WERI-Rb-1 (cell line): ENCODE results near the gene UCMA.
A peak's percentile ranks its signal among the peaks of the same experiment; 100 is the strongest.

Source experiments
- DNase-seq: peaks from one replicate; pipeline ENCODE4 v3.0.0-alpha.2; 2020
- H3K27ac ChIP-seq: fragments of 250-450 bp; sonication (Bioruptor Pico); 2 replicates; pipeline ENCODE4 v1.5.1; 2020; ENCODE audit warnings: mild to moderate bottlenecking, moderate library complexity
- H3K27me3 ChIP-seq: fragments of 250-450 bp; sonication (Bioruptor Pico); 2 replicates; pipeline ENCODE4 v1.5.1; 2021; ENCODE audit warnings: mild to moderate bottlenecking, low read depth, moderate library complexity; ENCODE audit not compliant: insufficient read depth, severe bottlenecking
- H3K36me3 ChIP-seq: fragments of 250-450 bp; sonication (Bioruptor Pico); 2 replicates; pipeline ENCODE4 v1.5.1; 2020; ENCODE audit warnings: mild to moderate bottlenecking, moderate library complexity
- H3K4me3 ChIP-seq: 2 replicates; pipeline ENCODE4 v1.5.1; 2011; ENCODE audit warnings: low read depth, mild to moderate bottlenecking, control low read depth, low read length
- H3K9me3 ChIP-seq: fragments of 250-450 bp; sonication (Bioruptor Pico); 2 replicates; pipeline ENCODE4 v1.5.1; 2021; ENCODE audit warnings: mild to moderate bottlenecking, moderate library complexity; ENCODE audit not compliant: severe bottlenecking
- TF ChIP-seq, protein P1 (sequence below): IDR thresholded peaks from 2 replicates; pipeline ENCODE4 v1.5.1; 2011; ENCODE audit warnings: low read depth, mild to moderate bottlenecking, control low read depth, inconsistent platforms, low read length

Gene UCMA

DNA sequence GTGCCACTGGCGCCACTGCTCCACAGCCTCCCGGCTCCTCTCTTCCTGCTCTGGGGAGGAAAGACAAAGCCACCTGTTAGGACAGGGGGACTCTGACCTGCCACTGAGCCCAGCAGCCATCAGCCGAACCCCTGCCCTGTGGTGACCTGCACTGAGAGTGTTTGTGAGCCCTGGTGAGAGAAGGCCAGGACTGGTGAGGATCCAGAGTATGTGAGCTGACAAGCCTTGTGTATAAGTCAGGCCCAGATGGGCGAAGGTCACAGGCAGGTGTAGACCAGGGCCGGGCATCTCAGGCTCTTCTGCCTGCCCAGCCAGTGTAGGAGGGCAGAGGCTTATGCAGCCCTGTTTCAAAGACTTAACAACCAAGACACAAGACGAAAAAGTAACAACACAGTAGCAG is 12.0 kb downstream of the UCMA start:
- no peaks in the 10 kb centered on the region for H3K9me3 ChIP-seq
- TF ChIP-seq, protein P1, sequence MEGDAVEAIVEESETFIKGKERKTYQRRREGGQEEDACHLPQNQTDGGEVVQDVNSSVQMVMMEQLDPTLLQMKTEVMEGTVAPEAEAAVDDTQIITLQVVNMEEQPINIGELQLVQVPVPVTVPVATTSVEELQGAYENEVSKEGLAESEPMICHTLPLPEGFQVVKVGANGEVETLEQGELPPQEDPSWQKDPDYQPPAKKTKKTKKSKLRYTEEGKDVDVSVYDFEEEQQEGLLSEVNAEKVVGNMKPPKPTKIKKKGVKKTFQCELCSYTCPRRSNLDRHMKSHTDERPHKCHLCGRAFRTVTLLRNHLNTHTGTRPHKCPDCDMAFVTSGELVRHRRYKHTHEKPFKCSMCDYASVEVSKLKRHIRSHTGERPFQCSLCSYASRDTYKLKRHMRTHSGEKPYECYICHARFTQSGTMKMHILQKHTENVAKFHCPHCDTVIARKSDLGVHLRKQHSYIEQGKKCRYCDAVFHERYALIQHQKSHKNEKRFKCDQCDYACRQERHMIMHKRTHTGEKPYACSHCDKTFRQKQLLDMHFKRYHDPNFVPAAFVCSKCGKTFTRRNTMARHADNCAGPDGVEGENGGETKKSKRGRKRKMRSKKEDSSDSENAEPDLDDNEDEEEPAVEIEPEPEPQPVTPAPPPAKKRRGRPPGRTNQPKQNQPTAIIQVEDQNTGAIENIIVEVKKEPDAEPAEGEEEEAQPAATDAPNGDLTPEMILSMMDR = no peak
- H3K27ac ChIP-seq = no peak overlapping the region
- H3K27me3 ChIP-seq = no peaks in the 10 kb centered on the region
- no peaks in the 10 kb centered on the region for H3K36me3 ChIP-seq
- no peak overlapping the region for H3K4me3 ChIP-seq
- DNase-seq = no peak

DNA sequence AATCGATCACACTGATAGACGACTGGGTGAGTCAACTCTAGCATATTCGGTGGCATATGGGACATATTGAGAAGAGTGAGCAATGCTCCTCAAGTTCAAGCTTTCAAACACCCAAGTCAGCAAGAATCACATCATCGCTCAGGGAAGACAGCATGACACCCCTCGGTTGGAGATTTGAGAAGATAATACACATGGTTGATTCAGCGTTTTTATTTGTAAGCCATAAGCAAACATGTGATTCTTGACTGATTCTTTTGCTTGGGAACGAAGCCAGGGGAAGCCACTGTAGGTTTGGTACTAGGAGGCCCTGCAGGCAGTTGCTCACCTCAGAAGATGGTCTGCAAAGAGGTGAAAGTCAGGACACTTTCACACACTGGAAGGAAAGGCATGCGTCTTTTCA is 12.6 kb downstream of the UCMA start:
- no peak overlapping the region for H3K27ac ChIP-seq
- H3K36me3 ChIP-seq = no peaks in the 10 kb centered on the region
- TF ChIP-seq, protein P1 = no peak
- H3K4me3 ChIP-seq = no peak overlapping the region
- H3K9me3 ChIP-seq = no peaks in the 10 kb centered on the region
- H3K27me3 ChIP-seq = no peaks in the 10 kb centered on the region
- DNase-seq = no peak

- no peaks in the 10 kb centered on the region for H3K36me3 ChIP-seq
- no peak overlapping the region for H3K4me3 ChIP-seq
- H3K27ac ChIP-seq = no peak overlapping the region
- H3K27me3 ChIP-seq = no peaks in the 10 kb centered on the region
- TF ChIP-seq, protein P1 = no peak
- peak; percentile 14 for DNase-seq
- H3K9me3 ChIP-seq = no peaks in the 10 kb centered on the region
Measured at GRCh38 chr10:13219685-13220670, 14.2 kb downstream of the UCMA start.

DNA sequence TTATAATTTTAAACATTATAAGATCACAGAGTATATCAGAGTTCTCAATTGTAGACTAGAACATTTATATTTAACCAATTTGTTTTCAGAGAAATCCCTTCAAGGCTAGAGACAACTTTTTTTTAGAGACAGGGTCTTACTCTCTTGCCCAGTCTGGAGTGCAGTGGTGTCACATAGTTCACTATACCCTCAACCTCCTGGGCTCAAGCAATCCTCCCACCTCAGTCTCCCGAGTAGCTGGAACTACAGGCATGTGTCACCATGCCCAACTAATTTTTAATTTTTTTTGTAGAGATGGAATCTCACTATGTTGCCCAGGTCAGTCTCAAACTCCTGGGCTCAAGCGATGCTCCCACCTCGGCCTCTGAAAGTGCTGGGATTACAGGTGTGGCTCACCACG is 15.3 kb downstream of the UCMA start:
- TF ChIP-seq, protein P1 = no peak
- Histone ChIP-seq H3K27ac (no peak overlapping the region), H3K9me3 (no peaks in the 10 kb centered on the region), H3K27me3 (no peaks in the 10 kb centered on the region), H3K36me3 (no peaks in the 10 kb centered on the region), H3K4me3 (no peak overlapping the region)
- DNase-seq = no peak

DNA sequence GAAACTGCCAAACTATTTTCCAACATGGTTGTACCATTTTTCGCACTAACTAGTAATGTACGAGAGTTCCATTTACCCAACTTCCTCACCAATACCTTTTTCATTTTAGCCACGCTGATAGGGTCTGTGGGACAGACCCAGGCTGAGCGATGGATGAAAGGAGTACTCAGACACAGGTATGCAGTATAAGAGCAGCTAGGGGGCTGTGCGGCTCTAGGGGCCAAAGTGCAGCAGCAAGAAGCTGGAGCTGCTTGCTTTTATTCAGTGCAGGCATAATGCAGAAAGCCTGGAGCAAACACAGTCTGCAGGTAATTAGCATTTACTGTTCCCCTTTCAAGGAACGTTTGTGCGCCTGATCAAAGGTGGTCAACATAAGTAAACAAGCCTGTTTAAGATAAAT is 21.0 kb downstream of the UCMA start:
- Histone ChIP-seq H3K36me3 (no peaks in the 10 kb centered on the region), H3K27ac (no peak overlapping the region), H3K9me3 (no peaks in the 10 kb centered on the region), H3K27me3 (no peaks in the 10 kb centered on the region), H3K4me3 (no peak overlapping the region)
- TF ChIP-seq, protein P1 = no peak
- no peak for DNase-seq
